SU-DHL-6 (cell line): ENCODE results near the gene TPM3.

ENCODE experiments used
- H2AFZ ChIP-seq: fragments of 200-600 bp; sonication (generic); 2 replicates; pipeline ENCODE4 v1.6.1; 2014; ENCODE audit warnings: low read depth, mild to moderate bottlenecking, moderate library complexity, mixed read lengths, antibody characterized with exemption, low read length; ENCODE audit not compliant: severe bottlenecking
- H3F3A ChIP-seq: fragments of 200-600 bp; shearing (Covaris generic); 2 replicates; pipeline ENCODE4 v1.6.0; 2016; ENCODE audit warnings: antibody characterized with exemption, mild to moderate bottlenecking; ENCODE audit not compliant: insufficient read depth
- H3K27ac ChIP-seq: fragments of 200-600 bp; sonication (generic); 2 replicates; pipeline ENCODE4 v1.5.1; 2016; ENCODE audit warnings: low read depth, mild to moderate bottlenecking, low read length, moderate library complexity, mixed read lengths
- H3K27me3 ChIP-seq: fragments of 200-600 bp; sonication (generic), shearing (Covaris generic); 2 replicates; pipeline ENCODE4 v1.6.0; 2014; ENCODE audit warnings: mild to moderate bottlenecking, low read length
- H3K36me3 ChIP-seq: fragments of 200-600 bp; sonication (generic); 2 replicates; pipeline ENCODE4 v1.6.1; 2014; ENCODE audit warnings: mild to moderate bottlenecking, low read length, mixed read lengths
- H3K4me2 ChIP-seq: fragments of 300-600, 200-600 bp; shearing (Covaris generic), sonication (generic); 2 replicates; pipeline ENCODE4 v1.6.0; 2014; ENCODE audit warnings: low read length, low read depth, mild to moderate bottlenecking; ENCODE audit not compliant: poor library complexity, severe bottlenecking
- H3K4me3 ChIP-seq: fragments of 200-600 bp; sonication (generic); 2 replicates; pipeline ENCODE4 v1.5.1; 2014; ENCODE audit warnings: antibody characterized with exemption, low read length, mild to moderate bottlenecking, mixed read lengths; ENCODE audit not compliant: insufficient read depth, poor library complexity, severe bottlenecking
- H3K79me2 ChIP-seq: fragments of 200-600 bp; sonication (generic); 2 replicates; pipeline ENCODE4 v1.6.1; 2014; ENCODE audit warnings: mild to moderate bottlenecking, low read length, moderate library complexity; ENCODE audit not compliant: insufficient read depth
- H3K9ac ChIP-seq: fragments of 200-600 bp; sonication (generic); 2 replicates; pipeline ENCODE4 v1.7.0; 2014; ENCODE audit warnings: mild to moderate bottlenecking, low read length
- H3K9me2 ChIP-seq: fragments of 200-600 bp; sonication (generic); replicated peaks from 2 replicates; pipeline ENCODE4 v1.6.1; 2014; ENCODE audit warnings: low read length; ENCODE audit not compliant: insufficient read depth
- H3K9me3 ChIP-seq: fragments of 200-600 bp; sonication (generic); 2 replicates; pipeline ENCODE4 v1.6.1; 2014; ENCODE audit warnings: low read length, mixed read lengths; ENCODE audit not compliant: insufficient read depth
- H4K20me1 ChIP-seq: fragments of 200-600 bp; sonication (generic); 2 replicates; pipeline ENCODE4 v1.6.1; 2014; ENCODE audit warnings: low read depth, mild to moderate bottlenecking, antibody characterized with exemption, low read length, moderate library complexity, mixed read lengths
- CTCF ChIP-seq: fragments of 200-600 bp; sonication (generic); IDR thresholded peaks from one replicate; pipeline ENCODE4 v1.5.1; 2017; ENCODE audit warnings: antibody characterized with exemption, mild to moderate bottlenecking, low read length, moderate library complexity; ENCODE audit not compliant: insufficient read depth, poor library complexity, severe bottlenecking
- EZH2phosphoT487 ChIP-seq: fragments of 200-600 bp; sonication (generic), shearing (Covaris generic); conservative IDR thresholded peaks from 2 replicates; pipeline ENCODE4 v1.6.1; 2018; ENCODE audit warnings: mild to moderate bottlenecking, antibody characterized with exemption, low read length, moderate library complexity, mixed read lengths

TPM3 gene

GRCh38 chr1:154220071-154220969 lies 28.4 kb upstream of the TPM3 start, which contains the start of gene UBAP2L:
Gene UBAP2L (plus strand): TSS chr1:154220955. CDS start chr1:154225124, 4,169 bp downstream.
- Histone ChIP-seq H4K20me1 (peaks cover 30% of the 10 kb centered on the region), H3K4me3 (peak within 1 kb of the TSS; percentile 85), H3K27me3 (no peaks in the 10 kb centered on the region), H3K27ac (peak within 1 kb of the TSS; percentile 74), H3K4me2 (peak within 1 kb of the TSS; percentile 98), H2AFZ (peak within 1 kb of the TSS; percentile 57), H3K9me3 (no peaks in the 10 kb centered on the region), H3F3A (0 out of 2 replicates have a peak, but pooled peaks cover 7% of the 10 kb centered on the region), H3K36me3 (peaks cover 25% of the 10 kb centered on the region), H3K9ac (peak within 1 kb of the TSS; percentile 93), H3K79me2 (peaks cover 89% of the 10 kb centered on the region), H3K9me2 (no peaks in the 10 kb centered on the region)
- TF ChIP-seq CTCF: no peak
- TF ChIP-seq EZH2phosphoT487: no peak

- Histone ChIP-seq H3K9me2 (no peaks in the 10 kb centered on the region), H3K27ac (peak overlapping the region; percentile 74), H3K9ac (peak overlapping the region; percentile 87), H3K79me2 (peaks cover 81% of the 10 kb centered on the region), H3K4me3 (peak overlapping the region; percentile 81), H3K27me3 (no peaks in the 10 kb centered on the region), H3K4me2 (peak overlapping the region; percentile 79), H3K9me3 (no peaks in the 10 kb centered on the region), H3F3A (0 out of 2 replicates have a peak, but pooled peaks cover 7% of the 10 kb centered on the region), H3K36me3 (peaks cover 25% of the 10 kb centered on the region), H2AFZ (no peak overlapping the region), H4K20me1 (peaks cover 24% of the 10 kb centered on the region)
- TF ChIP-seq CTCF (no peak), EZH2phosphoT487 (no peak)
Observed at GRCh38 chr1:154219541-154219940, 27.6 kb upstream of the TPM3 start.

GRCh38 chr1:154218545-154218944 lies 26.6 kb upstream of the TPM3 start:
- H3K36me3 ChIP-seq: peaks cover 24% of the 10 kb centered on the region
- H3K4me3 ChIP-seq: peak overlapping the region; percentile 81
- H2AFZ ChIP-seq: no peak overlapping the region
- H3K27ac ChIP-seq: no peak overlapping the region
- peaks cover 76% of the 10 kb centered on the region for H3K79me2 ChIP-seq
- H3K4me2 ChIP-seq: peak overlapping the region; percentile 79
- H4K20me1 ChIP-seq: peaks cover 20% of the 10 kb centered on the region
- H3F3A ChIP-seq: 0 out of 2 replicates have a peak, but pooled peaks cover 7% of the 10 kb centered on the region
- H3K9me2 ChIP-seq: no peaks in the 10 kb centered on the region
- H3K9ac ChIP-seq: peak overlapping the region; percentile 87
- no peaks in the 10 kb centered on the region for H3K9me3 ChIP-seq
- H3K27me3 ChIP-seq: no peaks in the 10 kb centered on the region
- TF ChIP-seq CTCF (no peak), EZH2phosphoT487 (no peak)
